ENCODE results near the gene C6orf132. TPM values are rescaled to one million over a fixed set of nuclear protein-coding genes. Genes with fewer than 3 reads are reported as not detected.
A peak's percentile ranks its signal among the peaks of the same experiment; 100 is the strongest.

The C6orf132 gene
- total and polyA plus RNA-seq, 2 of the 8 experiments (the other 6 are each of a cell fraction or from before 2014, with no cell fraction given): 31.5 to 64.0 TPM

DNA sequence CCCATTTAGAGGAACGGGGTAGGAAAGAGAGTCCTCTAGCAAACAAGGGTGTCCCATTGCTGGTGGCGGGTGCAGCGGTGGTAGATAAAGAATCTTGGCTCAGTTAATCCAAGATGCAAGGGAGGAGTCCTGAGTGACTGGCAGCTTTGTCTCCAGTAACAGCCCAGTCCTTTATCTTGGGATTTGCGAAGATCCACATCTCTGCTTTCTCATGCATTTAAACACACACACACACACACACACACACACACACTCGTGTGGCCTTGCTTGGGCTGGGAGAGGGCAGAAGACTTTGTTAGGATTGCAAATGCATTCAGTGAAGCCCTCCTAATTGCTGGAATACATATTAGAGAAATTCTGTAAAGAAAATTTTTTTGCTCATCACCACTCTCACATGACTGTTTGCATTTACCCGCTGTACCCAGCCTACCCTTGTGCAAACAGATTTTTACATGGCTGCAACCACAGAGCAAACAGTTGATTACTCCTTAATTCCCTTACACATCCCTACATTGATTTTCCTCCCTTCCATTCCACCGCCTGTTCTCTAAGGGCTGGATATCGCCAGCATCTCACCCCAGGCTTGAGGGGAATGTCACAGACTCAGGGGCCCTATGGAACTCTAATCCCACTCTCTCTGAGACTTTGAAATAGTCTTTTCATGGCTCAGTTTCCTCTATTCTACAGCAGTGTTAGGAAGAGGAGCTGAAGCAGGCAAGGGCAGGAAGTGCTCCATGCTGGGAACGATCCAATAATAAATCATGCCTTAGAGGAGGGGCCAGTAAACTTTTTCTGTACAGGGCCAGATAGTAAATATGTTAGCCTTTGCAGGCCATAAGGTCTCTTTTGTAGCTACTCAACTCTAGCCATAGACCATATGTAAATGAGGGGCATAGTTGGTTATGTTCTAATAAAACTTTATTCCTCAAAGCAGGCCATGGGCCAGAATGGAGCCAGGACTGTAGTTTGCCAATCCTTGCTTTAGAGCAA is 3.5 kb downstream of the C6orf132 start:
- H2BK5ac ChIP-seq (ENCODE audit: low read depth, low read length): peak overlapping the region; percentile 86
- peak overlapping the region; percentile 38; the same call in 1 of the 2 replicates for H2BK15ac ChIP-seq (ENCODE audit: low read length)
- H3K4me3 ChIP-seq (ENCODE audit: extremely low read depth in 1 of 4, insufficient read depth in 2 of 4, low read depth in 3 of 4, low read length in 4 of 4): peak overlapping the region in 1 of 4 experiments; percentile 14; a peak in 1 of 8 replicates
- CTCF ChIA-PET (ENCODE audit: partially characterized antibody): interaction anchor here (0.6 to 12.4 kb wide), 10 partner anchors 10 to 75 kb away, joined by 3 to 123 read pairs (median 6); no protein-coding TSS in a partner anchor
- no peak overlapping the region for H4K91ac ChIP-seq (replicated peaks; ENCODE audit: insufficient read length, low read length)
- no peaks in the 10 kb centered on the region for H3K9me3 ChIP-seq (ENCODE audit: insufficient read depth in 2 of 2, low read depth in 1 of 2, low read length in 1 of 2)
- H2AFZ ChIP-seq (ENCODE audit: low read length): no peak overlapping the region
- no peak overlapping the region for H3K23ac ChIP-seq (ENCODE audit: insufficient read length)
- no peaks in the 10 kb centered on the region for H3K27me3 ChIP-seq (replicated peaks in 1 of 4; ENCODE audit: control insufficient read depth in 3 of 4, extremely low read depth in 1 of 4, insufficient read depth in 3 of 4, low read length in 3 of 4)
- H3K36me3 ChIP-seq (ENCODE audit: control insufficient read depth in 2 of 4, insufficient read depth in 4 of 4, low read length in 3 of 4): peaks cover 0 to 3% (median 1%) of the 10 kb centered on the region in 4 experiments; a peak in 2 of 8 replicates
- H2BK12ac ChIP-seq (ENCODE audit: low read depth, low read length): peak overlapping the region; percentile 77; the same call in 1 of the 2 replicates
- H3K14ac ChIP-seq (ENCODE audit: insufficient read length): no peak overlapping the region
- peaks cover 24 to 58% (median 44%) of the 10 kb centered on the region in 4 experiments for H3K4me1 ChIP-seq (replicated peaks in 1 of 4; ENCODE audit: control insufficient read depth in 3 of 4, insufficient read depth in 4 of 4, low read length in 3 of 4)
- H3K79me2 ChIP-seq (ENCODE audit: control insufficient read depth in 1 of 2, insufficient read depth in 2 of 2, low read length in 2 of 2): peaks cover 12 to 56% of the 10 kb centered on the region in 2 experiments
- no peak overlapping the region; the same call in 1 of the 2 replicates for H2BK20ac ChIP-seq (ENCODE audit: low read length)
- peak overlapping the region; percentile 10; the same call in 1 of the 2 replicates for H2AK5ac ChIP-seq (ENCODE audit: low read depth, low read length)
- no peak overlapping the region for H4K8ac ChIP-seq (ENCODE audit: extremely low read depth, insufficient read depth, low read length)
- H4K5ac ChIP-seq (ENCODE audit: insufficient read length, low read depth, low read length): no peak overlapping the region
- FAIRE-seq: no peak
- no peak overlapping the region for H3K27ac ChIP-seq (ENCODE audit: low read depth, low read length)
- peaks cover 15 to 23% of the 10 kb centered on the region in 2 experiments for H4K20me1 ChIP-seq (replicated peaks in 1 of 2; ENCODE audit: control insufficient read depth in 1 of 2, insufficient read depth in 2 of 2, low read length in 2 of 2)
- H3K18ac ChIP-seq (ENCODE audit: extremely low read depth, low read length): peak overlapping the region; percentile 43
- no peak for DNase-seq (ENCODE audit: low read depth in 1 of 2, low spot score in 2 of 2)
- peaks cover 10% of the 10 kb centered on the region for H3K23me2 ChIP-seq (ENCODE audit: low read depth, low read length)
- no peak overlapping the region for H3K9ac ChIP-seq (replicated peaks in 1 of 4; ENCODE audit: extremely low read depth in 1 of 4, low read depth in 3 of 4, low read length in 3 of 4)
- peak overlapping the region; percentile 8 for H2BK120ac ChIP-seq (replicated peaks; ENCODE audit: low read depth, low read length)
- H3K4me2 ChIP-seq (ENCODE audit: insufficient read depth in 1 of 2, low read depth in 2 of 2, low read length in 2 of 2): peak overlapping the region; percentile 58 to 84
- no peak overlapping the region for H3K56ac ChIP-seq (replicated peaks; ENCODE audit: insufficient read length, low read depth, low read length)
- H3K4ac ChIP-seq (replicated peaks; ENCODE audit: insufficient read length, low read depth, low read length): no peak overlapping the region
- POLR2A ChIA-PET (ENCODE audit: partially characterized antibody): interaction anchor here (0.9 to 9.7 kb wide), 17 partner anchors 7 to 218 kb away, joined by 3 to 109 read pairs (median 4); partner anchors contain the start of genes BYSL, MED20 and TAF8
- H3K79me1 ChIP-seq (ENCODE audit: low read depth, low read length): peaks cover 8% of the 10 kb centered on the region; the same call in 1 of the 2 replicates
- 52% methylated on average over 9 of the region's 9 CpGs; no CpG with 5 or more reads in 1 of the 2 experiments for WGBS, 2 experiments (ENCODE audit: extremely low coverage in 1 of 2, insufficient coverage in 1 of 2, insufficient read length in 1 of 2, insufficient replicate concordance in 2 of 2, low coverage in 1 of 2, low lambda C conversion rate in 2 of 2, missing lambda C conversion rate in 1 of 2)
- TF ChIP-seq BACH1 (IDR thresholded peaks at IDR 0.05; ENCODE audit: low read length) (no peak), RBBP5 (IDR thresholded peaks at IDR 0.05; ENCODE audit: borderline replicate concordance, low read depth, low read length) (no peak), BRCA1 (IDR thresholded peaks at IDR 0.05; ENCODE audit: low read depth, low read length) (no peak), KDM5A (IDR thresholded peaks at IDR 0.05; ENCODE audit: low read length) (no peak), NRF1 (IDR thresholded peaks at IDR 0.05; ENCODE audit: low read depth, low read length) (no peak), ASH2L (IDR thresholded peaks at IDR 0.05; ENCODE audit: low read length) (no peak), JUN (IDR thresholded peaks at IDR 0.05; ENCODE audit: low read depth, low read length) (no peak)
- TF ChIP-seq, protein P1, sequence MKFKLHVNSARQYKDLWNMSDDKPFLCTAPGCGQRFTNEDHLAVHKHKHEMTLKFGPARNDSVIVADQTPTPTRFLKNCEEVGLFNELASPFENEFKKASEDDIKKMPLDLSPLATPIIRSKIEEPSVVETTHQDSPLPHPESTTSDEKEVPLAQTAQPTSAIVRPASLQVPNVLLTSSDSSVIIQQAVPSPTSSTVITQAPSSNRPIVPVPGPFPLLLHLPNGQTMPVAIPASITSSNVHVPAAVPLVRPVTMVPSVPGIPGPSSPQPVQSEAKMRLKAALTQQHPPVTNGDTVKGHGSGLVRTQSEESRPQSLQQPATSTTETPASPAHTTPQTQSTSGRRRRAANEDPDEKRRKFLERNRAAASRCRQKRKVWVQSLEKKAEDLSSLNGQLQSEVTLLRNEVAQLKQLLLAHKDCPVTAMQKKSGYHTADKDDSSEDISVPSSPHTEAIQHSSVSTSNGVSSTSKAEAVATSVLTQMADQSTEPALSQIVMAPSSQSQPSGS (IDR thresholded peaks at IDR 0.05; ENCODE audit: low read length): no peak

Data from H1 (cell line).